GM21576 (cell line): ENCODE data around the gene LRP8.

ENCODE experiments used
- ATAC-seq: cut with Tn5 transposase; IDR thresholded peaks from one replicate; pipeline ENCODE4 v1.9.1; 2021; ENCODE audit warnings: mild to moderate bottlenecking, moderate library complexity; ENCODE audit not compliant: unreplicated experiment

The LRP8 gene

GRCh38 chr1:53308506-53308905, 19.4 kb downstream of the LRP8 start:
- ATAC-seq = no peak

GRCh38 chr1:53307037-53307436, 20.8 kb downstream of the LRP8 start:
- no peak for ATAC-seq

GRCh38 chr1:53306168-53306567, 21.7 kb downstream of the LRP8 start:
- ATAC-seq = no peak

DNA sequence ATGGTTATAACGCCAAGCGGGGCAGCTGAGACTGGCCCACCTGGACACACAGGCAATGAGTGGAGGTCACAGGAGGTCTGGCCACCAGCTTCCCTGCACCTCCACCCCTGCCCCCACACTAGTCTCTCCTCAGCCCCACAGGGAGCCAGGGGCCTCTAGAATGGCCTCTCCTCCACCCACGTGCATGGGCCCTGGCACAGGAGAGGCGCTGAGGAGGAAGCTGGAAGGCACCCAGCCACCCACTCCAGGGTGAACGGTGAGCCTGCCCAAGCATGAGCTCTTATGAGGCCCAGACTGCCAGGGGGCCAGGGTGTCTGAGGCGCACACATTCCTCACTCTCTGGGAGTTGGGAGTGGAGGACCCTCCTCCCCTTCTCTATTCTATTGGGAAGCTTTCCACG, 22.2 kb downstream of the LRP8 start:
- no peak for ATAC-seq

DNA sequence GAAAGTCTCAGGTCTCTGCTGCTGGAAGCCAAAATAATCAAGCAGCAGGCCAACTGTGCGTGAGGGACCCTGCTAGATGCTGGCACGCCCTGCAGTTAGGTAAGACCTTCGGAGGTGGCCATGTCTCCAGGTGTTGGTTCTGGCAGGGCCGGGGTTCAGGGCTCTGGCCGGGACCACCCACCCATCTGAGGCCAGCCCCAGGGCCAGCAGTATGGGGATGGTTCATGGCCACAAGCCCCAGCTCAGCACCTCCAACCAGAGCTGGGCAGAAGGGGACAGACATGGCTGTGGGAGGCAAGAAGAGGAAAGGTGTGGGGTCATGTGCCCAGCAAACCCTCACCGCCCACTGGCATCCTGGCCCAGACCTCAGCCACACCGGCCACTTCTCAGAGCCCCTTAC, 23.3 kb downstream of the LRP8 start:
- no peak for ATAC-seq

DNA sequence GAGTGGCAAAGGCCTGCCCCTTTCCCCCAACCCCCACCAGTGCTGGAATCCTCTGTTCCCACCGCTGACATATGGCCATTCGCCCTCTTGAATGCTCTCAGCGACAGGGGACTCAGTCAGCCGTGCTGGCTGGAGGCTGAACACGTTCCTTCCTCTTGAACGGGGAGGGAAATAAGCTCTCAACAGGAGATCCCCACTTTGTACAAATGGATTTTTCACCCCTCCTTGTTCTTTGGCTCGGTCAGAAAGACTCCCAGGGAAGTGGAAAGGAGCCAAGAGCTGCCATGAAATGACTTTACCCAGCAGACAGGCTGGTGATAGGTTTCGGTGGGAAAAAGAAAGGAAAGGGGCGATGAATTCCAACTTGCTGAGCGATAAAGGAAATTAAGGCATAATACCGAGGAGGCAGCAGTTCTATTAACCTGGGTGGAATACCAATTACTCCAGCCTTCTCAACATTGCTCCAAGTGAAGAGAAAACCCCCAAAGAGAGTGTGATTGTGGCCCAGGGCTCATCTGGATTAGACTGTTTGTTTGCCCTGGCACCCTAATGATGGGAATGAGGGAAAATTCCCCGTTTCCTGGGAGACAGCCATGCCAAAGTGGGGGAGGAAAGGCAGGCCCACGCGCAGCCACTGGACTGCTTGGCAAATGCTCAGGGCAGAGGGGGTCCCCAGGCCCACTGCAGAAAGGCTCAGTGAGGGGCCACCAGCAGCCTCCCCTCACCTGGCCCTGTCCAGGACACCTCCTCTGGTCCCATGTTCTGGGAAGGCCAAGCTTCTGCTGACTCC, 23.9 kb downstream of the LRP8 start:
- ATAC-seq = no peak

DNA sequence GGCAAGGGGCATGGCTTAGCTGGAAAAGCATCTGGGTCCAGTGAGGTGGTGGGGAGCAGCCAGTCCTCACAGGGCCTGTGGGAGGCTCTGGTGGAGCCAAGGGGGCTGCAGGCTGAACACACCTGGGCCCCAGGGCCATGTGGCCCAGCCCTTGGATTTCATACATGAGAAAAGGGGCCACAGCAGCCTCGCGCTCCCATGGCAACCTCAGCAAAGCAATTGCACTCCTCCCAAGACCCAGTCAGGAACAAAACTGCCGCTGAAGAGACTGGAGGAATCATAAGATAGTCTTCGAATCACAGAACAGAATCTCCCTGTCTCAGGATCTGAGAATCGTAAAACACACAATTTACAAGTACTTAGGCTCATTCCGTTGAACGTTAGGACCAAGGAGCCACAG, 24.6 kb downstream of the LRP8 start:
- ATAC-seq = no peak

DNA sequence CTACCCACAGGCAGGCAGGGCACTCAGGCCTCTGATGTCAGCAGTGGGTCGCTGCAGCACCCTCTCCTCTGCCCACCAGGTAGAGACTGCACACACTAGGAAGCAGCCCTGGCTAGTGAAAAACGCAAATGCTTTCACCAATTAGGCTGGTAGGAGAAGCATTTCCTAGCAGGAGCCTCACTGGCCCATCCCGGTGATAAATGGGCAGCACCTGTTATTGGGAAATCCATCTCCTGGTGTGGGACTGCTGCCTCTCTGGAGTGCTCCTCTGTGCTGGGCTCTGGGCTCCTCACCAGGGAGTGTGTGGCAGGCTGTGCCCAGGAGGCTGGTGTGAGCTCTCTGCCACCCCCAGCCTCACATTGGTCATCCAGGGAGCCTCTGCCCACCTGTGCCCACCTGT, 28.6 kb downstream of the LRP8 start:
- no peak for ATAC-seq

DNA sequence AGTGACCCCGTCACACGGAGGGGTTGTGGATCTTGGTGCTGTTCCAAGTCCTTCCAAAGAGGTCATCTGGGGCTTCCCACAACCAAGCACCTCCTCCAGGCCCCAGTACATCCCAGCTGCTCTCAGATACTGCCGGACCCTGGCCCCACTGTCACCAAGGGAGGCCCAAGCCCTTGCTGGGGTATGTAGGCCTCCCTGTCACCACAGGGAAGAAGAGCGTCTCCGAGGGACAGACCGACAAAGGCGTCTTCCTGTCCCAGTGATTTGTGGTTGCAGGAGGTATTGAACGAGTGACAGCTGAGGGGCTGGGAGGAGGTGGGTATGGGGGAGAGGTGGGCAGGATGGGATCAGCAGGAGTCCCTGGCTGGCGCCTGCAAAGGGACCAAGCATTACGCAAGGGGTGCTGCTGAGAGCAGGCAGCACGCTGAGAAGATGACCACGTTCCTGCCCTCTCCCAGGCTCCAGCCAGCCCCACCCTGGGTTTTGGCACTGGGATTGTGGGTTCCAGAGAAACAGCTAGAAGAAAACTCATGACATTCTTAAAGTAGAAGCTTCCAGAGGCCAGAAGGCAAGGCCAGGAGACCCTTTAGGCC, 29.7 kb downstream of the LRP8 start:
- no peak for ATAC-seq

- no peak for ATAC-seq
These were observed 30.7 kb downstream of the LRP8 start for GRCh38 chr1:53297195-53297594.

GRCh38 chr1:53296117-53296749, 31.6 kb downstream of the LRP8 start:
- no peak for ATAC-seq

- ATAC-seq = no peak
These were observed 32.1 kb downstream of the LRP8 start for GRCh38 chr1:53295726-53296116.

- ATAC-seq = no peak
These were observed 32.6 kb downstream of the LRP8 start for GRCh38 chr1:53295295-53295694.

DNA sequence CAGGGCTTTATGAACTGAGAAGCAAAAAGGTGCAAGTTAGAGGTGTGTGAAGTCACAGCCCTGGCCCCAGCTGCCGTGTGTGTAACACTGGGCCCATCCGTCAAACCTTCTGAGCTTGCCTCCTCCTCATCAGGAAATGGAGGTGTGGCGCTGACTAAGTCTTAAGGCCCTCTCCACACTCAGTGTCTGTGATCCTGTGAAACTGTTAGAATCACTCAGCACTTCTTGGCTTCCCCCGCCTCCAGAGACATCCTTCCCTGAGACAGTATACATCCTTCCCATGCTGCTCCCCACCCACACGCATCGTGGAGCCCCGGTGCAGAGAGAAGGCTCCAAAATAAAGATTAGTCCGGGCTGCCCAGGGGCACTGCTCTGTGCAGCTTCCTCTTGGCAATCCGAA, 33.3 kb downstream of the LRP8 start:
- no peak for ATAC-seq

- ATAC-seq = no peak
These were observed 33.8 kb downstream of the LRP8 start for GRCh38 chr1:53294061-53294460.

GRCh38 chr1:53293123-53293522, 34.7 kb downstream of the LRP8 start:
- no peak for ATAC-seq

GRCh38 chr1:53292690-53293089, 35.2 kb downstream of the LRP8 start:
- peak; percentile 58 for ATAC-seq

DNA sequence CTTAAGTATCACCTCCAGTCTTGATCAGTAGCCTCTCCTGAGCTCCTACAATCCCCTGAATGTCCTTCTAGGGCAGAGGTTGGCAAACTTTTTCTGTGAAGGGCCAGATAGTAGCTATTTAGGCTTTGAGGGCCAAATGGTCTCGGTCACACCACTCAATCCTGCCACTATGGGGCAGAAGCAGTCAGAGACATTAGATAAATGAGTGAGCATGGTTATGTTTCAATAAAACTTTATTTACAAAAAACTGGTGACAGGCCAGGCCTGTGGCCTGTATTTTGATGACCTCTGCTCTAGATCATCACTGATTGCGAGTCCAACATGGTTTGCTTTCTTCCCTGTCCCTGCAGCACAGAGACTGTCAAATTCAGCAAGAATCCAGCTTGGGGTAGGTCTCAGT, 36.3 kb downstream of the LRP8 start:
- ATAC-seq = no peak

DNA sequence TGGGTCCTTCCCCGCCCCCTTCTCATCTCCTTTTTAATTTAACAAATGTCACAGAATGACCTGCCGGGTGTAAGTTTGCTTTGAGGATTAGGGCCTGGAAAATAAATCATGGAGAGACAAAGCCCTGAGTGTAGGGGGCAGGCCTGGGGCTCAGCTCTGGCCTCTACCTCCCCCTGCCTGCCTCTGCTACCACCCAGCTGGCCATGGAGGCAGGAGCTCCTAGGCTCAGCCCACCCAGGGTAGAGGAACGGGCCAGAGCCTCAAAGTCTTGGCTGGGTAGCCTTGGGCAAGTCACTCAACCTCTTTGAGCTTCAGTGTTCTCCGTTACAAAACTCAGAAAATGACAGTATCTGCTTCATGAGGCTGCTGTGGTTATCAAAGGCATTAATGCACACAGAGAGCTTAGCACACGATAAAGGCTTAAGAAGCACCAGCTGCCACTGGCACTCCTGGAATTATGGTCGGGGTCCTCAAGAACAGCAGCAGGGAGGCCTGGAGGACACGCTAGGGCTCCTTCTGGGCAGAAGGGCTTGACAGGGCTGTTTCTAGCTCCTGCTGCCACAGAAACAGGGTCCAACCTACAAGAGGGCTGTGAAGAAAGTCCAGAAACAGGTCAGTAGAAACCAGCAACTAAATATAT, 39.0 kb downstream of the LRP8 start:
- ATAC-seq = no peak

- no peak for ATAC-seq
These were observed 39.7 kb downstream of the LRP8 start for GRCh38 chr1:53288002-53288789.

- no peak for ATAC-seq
These were observed 40.9 kb downstream of the LRP8 start for GRCh38 chr1:53286955-53287354.
